Parathyroid adenoma (tissue), 2 donors: ENCODE data around the gene SERPINH1.
A peak's percentile ranks its signal among the peaks of the same experiment; 100 is the strongest.

Experiments used
- H2AFZ ChIP-seq: fragments of 300-600 bp; sonication (generic); one replicate; pipeline ENCODE4 v1.7.0; 2017; ENCODE audit warnings: antibody characterized with exemption, mild to moderate bottlenecking
- H3K27ac ChIP-seq: fragments of 300-600 bp; sonication (generic); one replicate; pipeline ENCODE4 v1.7.0; 2017
- H3K27me3 ChIP-seq: fragments of 300-600 bp; sonication (generic); one replicate; pipeline ENCODE4 v1.7.0; 2017; ENCODE audit warnings: low read length; ENCODE audit not compliant: control insufficient read depth, insufficient read depth
- H3K36me3 ChIP-seq: fragments of 300-600 bp; sonication (generic); one replicate; pipeline ENCODE4 v1.7.0; 2017; ENCODE audit warnings: low read length; ENCODE audit not compliant: control insufficient read depth, insufficient read depth
- H3K4me1 ChIP-seq: fragments of 300-600 bp; sonication (generic); one replicate; pipeline ENCODE4 v1.7.0; 2017; ENCODE audit warnings: control low read depth
- H3K4me2 ChIP-seq: fragments of 300-600 bp; sonication (generic); one replicate; pipeline ENCODE4 v1.7.0; 2017; ENCODE audit warnings: low read length
- H3K4me3 ChIP-seq: fragments of 300-600 bp; sonication (generic); one replicate; pipeline ENCODE4 v1.7.0; 2017; ENCODE audit warnings: low read depth, low read length
- H3K79me2 ChIP-seq: fragments of 300-600 bp; sonication (generic); one replicate; pipeline ENCODE4 v1.7.0; 2017; ENCODE audit warnings: control low read depth
- H3K9ac ChIP-seq: fragments of 300-600 bp; sonication (generic); one replicate; pipeline ENCODE4 v1.7.0; 2017; ENCODE audit warnings: mild to moderate bottlenecking
- H3K9me3 ChIP-seq: fragments of 300-600 bp; sonication (generic); one replicate; pipeline ENCODE4 v1.7.0; 2017; ENCODE audit warnings: low read length; ENCODE audit not compliant: control insufficient read depth
- TF ChIP-seq, protein P1 (sequence below): fragments of 300-600 bp; sonication (generic); IDR thresholded peaks from one replicate; pipeline ENCODE4 v1.7.0; 2017; ENCODE audit warnings: antibody characterized with exemption, mild to moderate bottlenecking
- donor health status: primary hyperparathyroidism.

The SERPINH1 gene

DNA sequence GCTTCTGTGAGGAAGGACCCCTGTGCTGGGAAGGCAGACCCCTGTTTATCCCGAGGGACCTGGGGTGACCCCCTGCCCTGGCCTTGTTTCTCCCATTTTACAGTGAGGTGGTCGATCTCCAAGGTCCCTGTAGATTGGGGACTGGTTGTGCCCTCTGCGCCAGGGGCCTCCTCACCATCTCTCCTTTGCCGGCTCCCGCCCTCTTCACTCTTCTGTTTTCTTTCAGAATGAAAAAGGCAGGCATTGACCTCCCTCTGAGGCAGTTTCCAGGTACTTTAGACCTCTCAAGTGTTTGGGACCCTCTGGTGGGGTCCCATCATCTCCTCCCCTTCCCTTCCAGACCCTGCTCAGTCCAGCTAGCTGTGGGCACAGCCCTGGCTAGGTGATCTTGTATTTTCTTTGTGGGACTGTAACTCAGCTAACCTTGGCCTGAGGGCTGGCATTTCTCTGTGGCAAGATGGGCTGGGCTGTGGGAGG lies 1.5 kb downstream of the SERPINH1 start:
- peaks cover 11% of the 10 kb centered on the region for H3K4me1 ChIP-seq

DNA sequence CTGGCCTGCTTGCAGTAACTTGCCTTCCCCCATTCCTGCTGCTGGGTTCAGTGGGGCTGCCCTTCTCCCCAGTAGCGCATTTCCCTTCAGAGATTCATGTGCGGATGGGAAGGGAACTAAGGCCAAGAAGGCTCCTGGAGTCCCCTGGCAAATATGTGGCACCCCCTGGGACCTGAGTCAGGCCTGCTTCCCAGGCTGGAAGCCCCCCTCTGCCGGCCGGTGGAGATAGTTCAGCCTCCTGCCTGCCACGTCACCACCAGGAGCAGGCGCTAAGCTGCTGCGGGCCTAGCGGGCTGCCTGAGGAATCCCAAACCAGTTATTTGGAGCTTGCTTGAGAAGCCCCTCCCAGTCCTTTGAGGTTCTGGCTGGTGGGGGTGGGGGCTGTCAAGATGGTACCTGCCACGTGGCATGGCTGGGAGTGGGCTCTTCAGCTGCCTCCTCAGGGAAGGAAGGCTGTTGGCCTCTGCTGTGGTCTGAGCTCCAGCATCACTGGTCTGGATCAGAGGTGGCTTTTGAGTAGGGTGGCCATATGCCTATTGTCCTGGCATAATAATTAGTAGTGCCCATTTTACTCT lies 2.0 kb downstream of the SERPINH1 start:
- Histone ChIP-seq H3K4me2 (peak overlapping the region; percentile 71), H3K9me3 (no peaks in the 10 kb centered on the region), H3K9ac (no peak overlapping the region), H3K27me3 (no peaks in the 10 kb centered on the region), H3K36me3 (no peaks in the 10 kb centered on the region), H2AFZ (no peak overlapping the region), H3K4me3 (peak overlapping the region; percentile 79), H3K79me2 (peaks cover 3% of the 10 kb centered on the region), H3K27ac (peak overlapping the region; percentile 98), H3K4me1 (peaks cover 8% of the 10 kb centered on the region)
- TF ChIP-seq, protein P1, sequence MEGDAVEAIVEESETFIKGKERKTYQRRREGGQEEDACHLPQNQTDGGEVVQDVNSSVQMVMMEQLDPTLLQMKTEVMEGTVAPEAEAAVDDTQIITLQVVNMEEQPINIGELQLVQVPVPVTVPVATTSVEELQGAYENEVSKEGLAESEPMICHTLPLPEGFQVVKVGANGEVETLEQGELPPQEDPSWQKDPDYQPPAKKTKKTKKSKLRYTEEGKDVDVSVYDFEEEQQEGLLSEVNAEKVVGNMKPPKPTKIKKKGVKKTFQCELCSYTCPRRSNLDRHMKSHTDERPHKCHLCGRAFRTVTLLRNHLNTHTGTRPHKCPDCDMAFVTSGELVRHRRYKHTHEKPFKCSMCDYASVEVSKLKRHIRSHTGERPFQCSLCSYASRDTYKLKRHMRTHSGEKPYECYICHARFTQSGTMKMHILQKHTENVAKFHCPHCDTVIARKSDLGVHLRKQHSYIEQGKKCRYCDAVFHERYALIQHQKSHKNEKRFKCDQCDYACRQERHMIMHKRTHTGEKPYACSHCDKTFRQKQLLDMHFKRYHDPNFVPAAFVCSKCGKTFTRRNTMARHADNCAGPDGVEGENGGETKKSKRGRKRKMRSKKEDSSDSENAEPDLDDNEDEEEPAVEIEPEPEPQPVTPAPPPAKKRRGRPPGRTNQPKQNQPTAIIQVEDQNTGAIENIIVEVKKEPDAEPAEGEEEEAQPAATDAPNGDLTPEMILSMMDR, result peak; percentile 44

More for the DNA sequence above, 1.5 kb downstream of the SERPINH1 start:
- H2AFZ ChIP-seq, result no peak overlapping the region
- peak overlapping the region; percentile 98 for H3K27ac ChIP-seq
- no peaks in the 10 kb centered on the region for H3K36me3 ChIP-seq
- peak overlapping the region; percentile 79 for H3K4me3 ChIP-seq
- H3K79me2 ChIP-seq, result peaks cover 3% of the 10 kb centered on the region
- H3K9ac ChIP-seq, result no peak overlapping the region
- H3K9me3 ChIP-seq, result no peaks in the 10 kb centered on the region
- H3K4me2 ChIP-seq, result peak overlapping the region; percentile 71
- TF ChIP-seq, protein P1, result no peak
- no peaks in the 10 kb centered on the region for H3K27me3 ChIP-seq

DNA sequence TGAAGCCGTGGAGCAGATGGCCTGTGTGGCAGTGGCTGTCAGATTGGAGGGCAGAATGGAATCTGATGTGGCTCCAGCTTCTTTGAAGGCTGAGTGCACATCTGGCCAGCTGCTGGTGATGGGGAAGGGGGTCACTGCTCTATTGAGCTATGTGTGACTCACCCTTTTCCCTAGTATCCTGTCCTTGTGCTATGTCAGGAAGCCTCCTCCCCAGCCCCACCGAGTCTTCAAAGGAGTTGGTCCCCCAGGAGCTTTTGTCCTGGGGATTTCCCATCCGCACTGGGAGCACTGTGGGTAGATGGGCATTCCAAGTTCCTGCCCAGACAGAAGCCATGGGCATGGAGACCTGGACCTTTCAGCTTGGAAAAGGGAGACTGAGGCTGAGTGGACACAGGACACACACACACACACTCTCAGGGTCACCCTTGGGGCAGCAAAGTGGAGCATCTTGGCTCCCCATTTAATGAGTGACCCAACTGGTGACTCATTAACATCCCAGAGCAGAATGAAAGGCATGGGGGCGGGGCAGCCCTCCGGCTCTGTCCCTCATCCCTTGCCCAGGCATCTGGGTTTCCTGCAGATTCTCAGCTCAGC lies 3.3 kb downstream of the SERPINH1 start:
- peaks cover 4% of the 10 kb centered on the region for H3K4me1 ChIP-seq
- H2AFZ ChIP-seq, result no peak overlapping the region
- no peaks in the 10 kb centered on the region for H3K36me3 ChIP-seq
- peaks cover 3% of the 10 kb centered on the region for H3K79me2 ChIP-seq
- no peak overlapping the region for H3K9ac ChIP-seq
- TF ChIP-seq, protein P1, result no peak
- H3K4me2 ChIP-seq, result no peak overlapping the region
- H3K4me3 ChIP-seq, result no peak overlapping the region
- peak overlapping the region; percentile 98 for H3K27ac ChIP-seq
- no peaks in the 10 kb centered on the region for H3K27me3 ChIP-seq
- no peaks in the 10 kb centered on the region for H3K9me3 ChIP-seq

DNA sequence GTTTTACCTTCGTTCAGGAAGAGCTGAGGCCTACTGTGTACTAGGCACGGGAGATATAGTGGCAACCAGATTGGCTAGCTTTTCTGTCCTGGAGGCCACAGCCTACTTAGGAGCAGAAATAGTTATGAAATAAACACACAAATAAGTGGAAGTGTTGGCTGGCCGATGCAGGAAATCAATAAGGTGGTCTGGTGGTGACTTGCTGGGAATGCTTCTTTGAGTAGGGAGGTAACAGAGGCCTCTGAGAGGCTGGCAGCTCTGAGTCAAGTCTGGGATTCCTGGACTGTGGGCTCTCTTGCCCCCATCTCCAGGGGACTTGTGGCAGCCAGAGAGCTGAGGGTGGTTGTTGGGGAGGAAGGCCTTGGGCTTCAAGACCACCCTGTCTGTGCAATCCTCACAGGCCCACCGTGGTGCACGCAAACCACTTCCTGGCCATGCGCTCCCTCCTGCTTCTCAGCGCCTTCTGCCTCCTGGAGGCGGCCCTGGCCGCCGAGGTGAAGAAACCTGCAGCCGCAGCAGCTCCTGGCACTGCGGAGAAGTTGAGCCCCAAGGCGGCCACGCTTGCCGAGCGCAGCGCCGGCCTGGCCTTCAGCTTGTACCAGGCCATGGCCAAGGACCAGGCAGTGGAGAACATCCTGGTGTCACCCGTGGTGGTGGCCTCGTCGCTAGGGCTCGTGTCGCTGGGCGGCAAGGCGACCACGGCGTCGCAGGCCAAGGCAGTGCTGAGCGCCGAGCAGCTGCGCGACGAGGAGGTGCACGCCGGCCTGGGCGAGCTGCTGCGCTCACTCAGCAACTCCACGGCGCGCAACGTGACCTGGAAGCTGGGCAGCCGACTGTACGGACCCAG lies 4.1 kb downstream of the SERPINH1 start:
- H3K4me3 ChIP-seq, result no peak overlapping the region
- no peak overlapping the region for H3K9ac ChIP-seq
- H3K36me3 ChIP-seq, result no peaks in the 10 kb centered on the region
- TF ChIP-seq, protein P1, result no peak
- H3K4me1 ChIP-seq, result peaks cover 4% of the 10 kb centered on the region
- H3K27me3 ChIP-seq, result no peaks in the 10 kb centered on the region
- no peak overlapping the region for H2AFZ ChIP-seq
- H3K4me2 ChIP-seq, result no peak overlapping the region
- no peaks in the 10 kb centered on the region for H3K9me3 ChIP-seq
- peaks cover 3% of the 10 kb centered on the region for H3K79me2 ChIP-seq
- no peak overlapping the region for H3K27ac ChIP-seq
